Measurements from ENCODE around the gene DYRK4. TPM values are rescaled to one million over a fixed set of nuclear protein-coding genes. Genes with fewer than 3 reads are reported as not detected.
A peak's percentile ranks its signal among the peaks of the same experiment; 100 is the strongest.

Gene DYRK4
- total RNA-seq, 2 donors from 2014 or later, result 10.9 to 16.6 TPM

GRCh38 chr12:4587108-4587507 lies 25.1 kb downstream of the DYRK4 start:
- Mint-ChIP-seq H3K9me3 (peaks cover 4% of the 10 kb centered on the region), H3K27me3 (ENCODE audit: insufficient read depth) (no peaks in the 10 kb centered on the region), H3K4me1 (peaks cover 8% of the 10 kb centered on the region), H3K4me3 (no peak overlapping the region), H3K36me3 (ENCODE audit: low read depth) (no peaks in the 10 kb centered on the region), H3K27ac (no peak overlapping the region)
- Histone ChIP-seq H3K27ac (ENCODE audit: low read depth, low read length) (no peak overlapping the region), H3K4me3 (ENCODE audit: low read length) (no peak overlapping the region), H3K36me3 (ENCODE audit: control insufficient read depth, insufficient read depth, low read length) (no peaks in the 10 kb centered on the region), H3K27me3 (ENCODE audit: control insufficient read depth, insufficient read depth, low read length, poor library complexity, severe bottlenecking) (no peaks in the 10 kb centered on the region), H3K4me1 (ENCODE audit: control insufficient read depth, insufficient read depth, low read length) (no peaks in the 10 kb centered on the region), H3K9ac (ENCODE audit: extremely low read depth, low read length, poor library complexity, severe bottlenecking) (no peak overlapping the region), H3K9me3 (ENCODE audit: control insufficient read depth, low read length) (no peaks in the 10 kb centered on the region)
- TF ChIP-seq, protein P1, sequence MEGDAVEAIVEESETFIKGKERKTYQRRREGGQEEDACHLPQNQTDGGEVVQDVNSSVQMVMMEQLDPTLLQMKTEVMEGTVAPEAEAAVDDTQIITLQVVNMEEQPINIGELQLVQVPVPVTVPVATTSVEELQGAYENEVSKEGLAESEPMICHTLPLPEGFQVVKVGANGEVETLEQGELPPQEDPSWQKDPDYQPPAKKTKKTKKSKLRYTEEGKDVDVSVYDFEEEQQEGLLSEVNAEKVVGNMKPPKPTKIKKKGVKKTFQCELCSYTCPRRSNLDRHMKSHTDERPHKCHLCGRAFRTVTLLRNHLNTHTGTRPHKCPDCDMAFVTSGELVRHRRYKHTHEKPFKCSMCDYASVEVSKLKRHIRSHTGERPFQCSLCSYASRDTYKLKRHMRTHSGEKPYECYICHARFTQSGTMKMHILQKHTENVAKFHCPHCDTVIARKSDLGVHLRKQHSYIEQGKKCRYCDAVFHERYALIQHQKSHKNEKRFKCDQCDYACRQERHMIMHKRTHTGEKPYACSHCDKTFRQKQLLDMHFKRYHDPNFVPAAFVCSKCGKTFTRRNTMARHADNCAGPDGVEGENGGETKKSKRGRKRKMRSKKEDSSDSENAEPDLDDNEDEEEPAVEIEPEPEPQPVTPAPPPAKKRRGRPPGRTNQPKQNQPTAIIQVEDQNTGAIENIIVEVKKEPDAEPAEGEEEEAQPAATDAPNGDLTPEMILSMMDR (conservative IDR thresholded peaks at IDR 0.05), result peak; percentile 75
- DNase-seq, result peak; percentile 87
- WGBS, 2 experiments (ENCODE audit: insufficient coverage in 1 of 2, insufficient read length in 1 of 2), result 63 to 73% methylated on average over 4 to 9 of the region's 9 CpGs

GRCh38 chr12:4588916-4589315 lies 26.9 kb downstream of the DYRK4 start:
- Mint-ChIP-seq H3K27me3 (ENCODE audit: insufficient read depth) (no peaks in the 10 kb centered on the region), H3K4me1 (peaks cover 8% of the 10 kb centered on the region), H3K36me3 (ENCODE audit: low read depth) (no peaks in the 10 kb centered on the region), H3K27ac (no peak overlapping the region), H3K4me3 (no peak overlapping the region), H3K9me3 (peaks cover 4% of the 10 kb centered on the region)
- H3K9ac ChIP-seq (ENCODE audit: extremely low read depth, low read length, poor library complexity, severe bottlenecking), result no peak overlapping the region
- no peaks in the 10 kb centered on the region for H3K4me1 ChIP-seq (ENCODE audit: control insufficient read depth, insufficient read depth, low read length)
- H3K27ac ChIP-seq (ENCODE audit: low read depth, low read length), result no peak overlapping the region
- H3K9me3 ChIP-seq (ENCODE audit: control insufficient read depth, low read length), result no peaks in the 10 kb centered on the region
- DNase-seq, result no peak
- H3K27me3 ChIP-seq (ENCODE audit: control insufficient read depth, insufficient read depth, low read length, poor library complexity, severe bottlenecking), result no peaks in the 10 kb centered on the region
- H3K36me3 ChIP-seq (ENCODE audit: control insufficient read depth, insufficient read depth, low read length), result no peaks in the 10 kb centered on the region
- WGBS, 2 experiments (ENCODE audit: insufficient coverage in 1 of 2, insufficient read length in 1 of 2), result 100% methylated on average over 1 to 2 of the region's 3 CpGs
- TF ChIP-seq, protein P1 (conservative IDR thresholded peaks at IDR 0.05), result no peak
- H3K4me3 ChIP-seq (ENCODE audit: low read length), result no peak overlapping the region

DNA sequence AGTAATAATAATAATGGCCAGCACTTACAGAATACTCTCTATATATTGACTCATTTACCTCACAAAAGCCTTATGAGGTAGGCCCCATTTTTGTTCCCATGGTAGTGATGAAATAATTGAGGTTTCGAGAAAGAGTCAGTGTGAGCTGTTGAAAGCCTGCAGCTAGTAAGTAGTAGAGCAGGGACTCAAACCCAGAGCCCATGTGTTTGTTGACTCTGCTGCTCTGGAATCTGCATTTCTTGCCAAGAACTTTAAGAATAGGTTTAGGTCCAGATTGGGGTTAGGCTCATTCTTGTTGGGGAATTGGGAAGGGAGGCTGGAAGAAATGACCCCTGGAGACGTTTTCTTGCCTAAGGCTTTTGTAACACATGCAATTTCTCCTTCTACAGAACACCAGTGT lies 27.9 kb downstream of the DYRK4 start:
- TF ChIP-seq, protein P1 (conservative IDR thresholded peaks at IDR 0.05), result no peak
- H3K4me1 ChIP-seq (ENCODE audit: control insufficient read depth, insufficient read depth, low read length), result no peaks in the 10 kb centered on the region
- no peak for DNase-seq
- H3K4me3 ChIP-seq (ENCODE audit: low read length), result no peak overlapping the region
- H3K27me3 ChIP-seq (ENCODE audit: control insufficient read depth, insufficient read depth, low read length, poor library complexity, severe bottlenecking), result no peaks in the 10 kb centered on the region
- Mint-ChIP-seq H3K36me3 (ENCODE audit: low read depth) (no peaks in the 10 kb centered on the region), H3K9me3 (peaks cover 4% of the 10 kb centered on the region), H3K4me1 (peaks cover 6% of the 10 kb centered on the region), H3K27ac (no peak overlapping the region), H3K27me3 (ENCODE audit: insufficient read depth) (no peaks in the 10 kb centered on the region), H3K4me3 (no peak overlapping the region)
- H3K9ac ChIP-seq (ENCODE audit: extremely low read depth, low read length, poor library complexity, severe bottlenecking), result no peak overlapping the region
- WGBS, 2 experiments (ENCODE audit: insufficient coverage in 1 of 2, insufficient read length in 1 of 2), result 67 to 90% methylated on average over 1 to 2 of the region's 2 CpGs
- no peaks in the 10 kb centered on the region for H3K9me3 ChIP-seq (ENCODE audit: control insufficient read depth, low read length)
- H3K36me3 ChIP-seq (ENCODE audit: control insufficient read depth, insufficient read depth, low read length), result no peaks in the 10 kb centered on the region
- no peak overlapping the region for H3K27ac ChIP-seq (ENCODE audit: low read depth, low read length)

Data from endodermal cell (in vitro differentiated cells).